ENCODE data around the gene CPNE5.

DNA sequence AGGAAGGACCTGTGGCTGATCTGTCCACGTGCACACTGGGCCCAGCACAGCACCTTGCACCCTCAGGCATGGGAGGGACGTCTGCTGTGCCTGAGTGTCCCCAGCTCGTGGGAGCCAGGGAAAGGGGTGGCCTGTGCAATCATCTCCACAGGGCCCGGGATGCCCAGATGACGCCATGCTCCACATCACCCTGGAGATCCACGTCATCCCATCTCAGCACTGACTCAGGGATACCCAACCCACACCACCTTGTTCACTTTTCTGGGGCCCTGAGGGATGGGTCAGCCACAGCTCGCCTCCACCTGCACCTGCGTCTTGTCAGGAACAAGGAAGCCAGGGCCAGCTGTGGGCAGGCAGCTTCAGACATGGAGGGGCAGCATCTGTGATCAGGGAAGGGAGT lies 93.4 kb downstream of the CPNE5 start:
- TF ChIP-seq, protein P1, sequence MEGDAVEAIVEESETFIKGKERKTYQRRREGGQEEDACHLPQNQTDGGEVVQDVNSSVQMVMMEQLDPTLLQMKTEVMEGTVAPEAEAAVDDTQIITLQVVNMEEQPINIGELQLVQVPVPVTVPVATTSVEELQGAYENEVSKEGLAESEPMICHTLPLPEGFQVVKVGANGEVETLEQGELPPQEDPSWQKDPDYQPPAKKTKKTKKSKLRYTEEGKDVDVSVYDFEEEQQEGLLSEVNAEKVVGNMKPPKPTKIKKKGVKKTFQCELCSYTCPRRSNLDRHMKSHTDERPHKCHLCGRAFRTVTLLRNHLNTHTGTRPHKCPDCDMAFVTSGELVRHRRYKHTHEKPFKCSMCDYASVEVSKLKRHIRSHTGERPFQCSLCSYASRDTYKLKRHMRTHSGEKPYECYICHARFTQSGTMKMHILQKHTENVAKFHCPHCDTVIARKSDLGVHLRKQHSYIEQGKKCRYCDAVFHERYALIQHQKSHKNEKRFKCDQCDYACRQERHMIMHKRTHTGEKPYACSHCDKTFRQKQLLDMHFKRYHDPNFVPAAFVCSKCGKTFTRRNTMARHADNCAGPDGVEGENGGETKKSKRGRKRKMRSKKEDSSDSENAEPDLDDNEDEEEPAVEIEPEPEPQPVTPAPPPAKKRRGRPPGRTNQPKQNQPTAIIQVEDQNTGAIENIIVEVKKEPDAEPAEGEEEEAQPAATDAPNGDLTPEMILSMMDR (IDR thresholded peaks at IDR 0.05), result no peak
- no peak for TF ChIP-seq EZH2 (IDR thresholded peaks at IDR 0.05)
